ENCODE data around the gene ARHGAP6.

Gene ARHGAP6

DNA sequence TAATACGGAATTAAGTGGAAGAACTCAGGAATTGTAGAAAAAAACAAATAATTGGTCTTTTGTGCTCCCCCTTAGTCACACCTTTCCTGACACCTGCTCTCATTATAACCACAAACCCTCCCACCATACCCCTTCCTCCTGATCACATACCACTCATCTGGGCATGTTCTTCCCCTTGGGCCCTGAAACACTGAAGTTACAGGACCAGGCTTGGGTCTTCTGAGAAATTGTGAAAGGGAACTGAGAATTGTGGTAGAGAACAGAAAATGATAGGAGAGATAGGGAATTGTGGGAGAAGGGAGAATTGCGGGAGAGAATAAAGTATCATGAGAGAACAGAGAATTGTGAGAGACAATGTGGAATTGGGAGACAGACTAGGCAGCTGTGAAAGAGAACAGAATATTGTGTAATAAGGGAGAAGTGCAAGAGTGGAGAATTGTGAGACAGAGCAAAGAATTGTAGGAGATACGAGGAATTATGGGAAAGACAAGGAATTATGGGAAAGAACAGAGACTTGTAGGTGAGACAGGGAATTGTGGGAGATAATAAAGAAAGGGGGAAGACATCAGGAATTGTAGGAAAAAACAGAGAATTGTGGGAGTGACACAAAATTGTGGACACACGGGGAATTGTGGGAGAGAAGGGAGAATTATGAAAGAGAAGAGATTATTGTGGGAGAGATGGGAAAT lies 557.3 kb downstream of the ARHGAP6 start:
- DNase-seq (ENCODE audit: low read depth), result no peak

DNA sequence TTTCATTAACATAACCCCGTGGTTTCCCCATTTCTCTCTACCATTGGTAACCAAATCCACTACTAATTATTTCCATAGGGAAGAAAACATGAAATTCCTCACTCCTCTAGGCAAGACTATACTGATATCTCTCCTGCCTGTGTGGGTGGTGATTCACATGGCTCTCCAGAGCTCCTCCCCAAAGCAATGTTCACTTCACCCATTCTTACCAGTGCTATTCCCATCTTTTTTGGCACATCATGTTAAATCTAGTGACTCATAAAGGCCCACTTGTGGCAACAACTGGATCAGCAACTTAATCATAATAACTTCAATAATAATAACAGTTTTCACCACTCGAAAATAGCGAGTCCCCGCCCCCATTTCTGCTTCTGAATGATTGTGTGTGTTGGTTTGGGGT lies 560.6 kb downstream of the ARHGAP6 start:
- DNase-seq (ENCODE audit: low read depth), result no peak

DNA sequence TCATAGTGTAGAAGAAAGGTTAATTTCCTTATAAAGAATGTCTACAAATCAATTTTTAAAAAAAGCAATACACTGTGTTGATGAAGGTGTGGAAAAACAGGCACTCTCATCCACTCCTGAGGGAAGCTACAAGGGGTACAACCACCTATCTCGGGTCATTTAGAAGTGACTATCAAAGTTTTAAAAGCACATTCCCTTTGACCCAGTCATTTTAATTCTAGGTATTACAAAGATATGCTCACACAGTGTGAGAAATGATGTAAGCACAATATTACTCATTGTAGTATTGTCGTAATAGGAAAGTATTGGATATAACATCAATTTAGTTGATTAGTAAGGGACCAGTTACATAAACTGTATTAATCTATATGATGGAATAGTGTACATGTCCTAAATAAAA lies 562.0 kb downstream of the ARHGAP6 start:
- no peak for DNase-seq (ENCODE audit: low read depth)

DNA sequence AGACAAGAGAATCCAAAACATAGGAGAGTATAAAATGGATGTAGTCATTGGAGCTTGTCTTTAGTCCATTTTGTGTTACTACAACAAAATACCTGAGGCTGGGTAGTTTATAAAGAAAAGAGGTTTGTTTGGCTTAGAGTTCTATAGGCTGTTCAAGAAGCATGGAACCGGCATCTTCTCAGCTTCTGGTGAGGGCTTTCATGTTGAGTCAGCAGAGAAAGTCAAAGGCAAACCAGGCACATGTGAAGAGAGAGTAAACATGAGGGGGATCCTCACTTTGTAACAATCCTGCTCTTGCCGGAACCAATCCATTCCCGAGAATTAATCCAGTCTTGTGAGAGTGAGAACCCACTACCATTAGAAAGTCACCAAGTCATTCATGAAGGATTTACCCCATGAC lies 562.7 kb downstream of the ARHGAP6 start:
- no peak for DNase-seq (ENCODE audit: low read depth)

DNA sequence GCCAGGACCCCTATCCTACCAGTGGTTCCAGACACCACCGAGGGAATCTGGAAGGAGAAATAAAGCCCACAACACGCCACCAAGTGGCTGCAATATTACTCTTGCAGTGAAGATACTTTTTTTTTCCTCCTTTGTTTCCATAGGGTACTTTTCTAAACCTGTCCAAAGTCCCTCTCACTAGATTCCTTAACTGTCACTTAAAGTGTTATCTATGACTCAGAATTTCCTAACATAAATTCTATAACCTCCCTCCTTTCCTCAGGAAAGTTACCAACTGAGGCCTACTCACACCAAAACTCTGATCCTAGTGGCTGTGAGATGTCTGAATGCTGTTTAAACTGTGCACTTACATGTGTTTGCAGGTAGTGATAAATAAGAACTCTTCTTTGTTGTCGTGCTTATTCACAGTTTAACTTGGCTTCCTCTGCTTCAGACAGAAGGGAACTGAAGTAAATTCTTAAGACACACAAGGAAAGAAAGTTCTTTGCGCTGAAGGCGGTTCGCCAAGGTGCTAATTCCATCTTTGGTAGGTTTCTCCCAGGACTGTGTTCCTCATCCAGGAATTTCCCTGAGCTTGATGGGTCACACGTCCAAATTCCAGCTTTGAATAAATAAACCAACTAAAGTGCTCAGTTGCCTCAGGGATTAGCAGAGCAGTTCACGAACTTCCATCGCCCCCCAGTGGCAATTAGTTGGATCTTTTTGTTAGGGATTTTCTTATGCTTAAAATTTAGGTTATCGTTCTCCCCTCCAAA lies 565.3 kb downstream of the ARHGAP6 start:
- DNase-seq (ENCODE audit: low read depth), result no peak

DNA sequence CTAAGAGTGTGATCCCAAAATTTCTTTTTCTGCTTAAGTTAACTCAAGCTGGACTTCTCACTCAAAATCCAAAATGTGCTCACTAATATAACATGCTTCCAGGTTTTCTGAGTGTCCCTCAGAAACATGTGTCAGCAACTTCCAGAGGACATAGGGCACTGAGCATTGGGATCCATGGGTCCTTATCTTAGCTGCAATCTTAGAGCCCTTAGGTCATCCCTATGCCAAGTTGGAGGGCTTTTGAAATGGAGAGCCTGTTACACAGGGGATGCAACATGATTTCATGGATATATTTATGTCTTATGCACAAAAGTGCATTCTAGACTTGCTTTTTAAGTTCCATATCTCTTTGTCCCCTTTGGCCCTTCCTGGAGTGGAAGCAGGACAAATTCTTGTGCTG lies 566.3 kb downstream of the ARHGAP6 start:
- DNase-seq (ENCODE audit: low read depth), result no peak

DNA sequence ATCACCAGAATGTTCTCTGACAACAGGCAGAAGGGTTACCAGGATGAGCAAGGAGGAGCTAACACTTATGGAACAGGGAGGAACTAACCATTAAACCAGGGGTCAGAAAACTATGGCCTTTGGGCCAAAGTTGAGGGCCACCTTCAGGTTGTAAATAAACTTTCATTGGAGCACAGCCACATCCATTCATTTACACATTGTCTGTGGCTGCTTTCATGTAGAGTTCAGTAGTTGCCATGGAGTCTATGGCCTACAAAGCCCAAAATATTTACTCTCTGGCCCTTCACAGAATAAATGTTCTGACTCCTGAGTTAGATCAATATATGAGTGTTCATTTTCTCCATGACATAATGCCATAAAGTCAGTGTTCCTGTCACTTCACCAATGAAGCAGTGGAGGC lies 567.8 kb downstream of the ARHGAP6 start:
- DNase-seq (ENCODE audit: low read depth), result no peak

DNA sequence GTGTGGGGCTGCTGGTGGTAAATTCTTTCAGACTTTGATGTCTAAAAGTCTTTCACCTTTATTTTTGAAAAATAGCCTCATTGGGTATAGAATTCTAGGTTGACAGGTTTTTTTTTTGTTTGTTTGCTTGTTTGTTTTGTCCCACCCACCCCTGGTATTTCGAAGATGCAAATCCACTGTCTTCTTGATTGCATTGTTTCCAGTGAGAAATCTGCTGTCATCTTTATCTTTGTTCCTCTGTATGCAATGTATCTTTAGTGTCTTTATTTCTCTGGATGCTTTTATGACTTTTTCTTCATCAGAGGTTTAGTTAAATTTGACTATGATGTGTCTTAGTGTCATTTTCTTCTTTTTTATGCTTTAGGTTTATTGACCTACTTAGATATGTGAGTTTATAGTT lies 575.9 kb downstream of the ARHGAP6 start:
- no peak for DNase-seq (ENCODE audit: low read depth)

All from stimulated activated CD8-positive, alpha-beta memory T cell treated with anti-CD3 and anti-CD28 coated beads, Interleukin-15, amount 100 ng/mL, for 24 hours (primary cell).